K562 (cell line): ENCODE results near the gene USH2A. TPM values are rescaled to one million over a fixed set of nuclear protein-coding genes. Genes with fewer than 3 reads are reported as not detected.

ENCODE experiments used
- ASH1L ChIP-seq: fragments of 450-650 bp; IDR thresholded peaks from 2 replicates; pipeline ENCODE4 v1.6.1; 2018; ENCODE audit warnings: borderline replicate concordance, mild to moderate bottlenecking, low read depth; ENCODE audit not compliant: partially characterized antibody
- BACH1 ChIP-seq: fragments of 200-800 bp; sonication (Bioruptor generic); IDR thresholded peaks from 2 replicates; pipeline ENCODE4 v1.6.1; 2016; ENCODE audit warnings: missing genetic modification characterization, missing compliant biosample characterization
- CHD7 ChIP-seq: fragments of 200-600 bp; sonication (generic); IDR thresholded peaks from one replicate; pipeline ENCODE4 v1.6.1; 2012; ENCODE audit warnings: mild to moderate bottlenecking, low read depth, low read length, inconsistent platforms
- HMGN3 ChIP-seq: IDR thresholded peaks from 2 replicates; pipeline ENCODE4 v1.6.1; 2011; ENCODE audit warnings: borderline replicate concordance, low read depth, mild to moderate bottlenecking, mixed read lengths, low read length; ENCODE audit not compliant: insufficient read length; ENCODE audit errors: extremely low read depth
- HNRNPLL ChIP-seq: fragments of 200-400 bp; formaldehyde crosslinking; IDR thresholded peaks from 2 replicates; pipeline ENCODE4 v1.6.1; 2017; ENCODE audit warnings: low read length, low read depth, mild to moderate bottlenecking; ENCODE audit not compliant: poor library complexity, severe bottlenecking
- IRF9 ChIP-seq: fragments of 450-650 bp; IDR thresholded peaks from 2 replicates; pipeline ENCODE4 v1.6.1; 2016; ENCODE audit warnings: missing biosample characterization, missing genetic modification characterization
- PTTG1 ChIP-seq: fragments of 450-650 bp; IDR thresholded peaks from 2 replicates; pipeline ENCODE4 v1.6.1; 2016; ENCODE audit warnings: low read depth, mild to moderate bottlenecking, missing genetic modification characterization, missing compliant biosample characterization
- RB1 ChIP-seq: fragments of 450-650 bp; IDR thresholded peaks from 2 replicates; pipeline ENCODE4 v1.6.1; 2017; ENCODE audit warnings: low read depth, mild to moderate bottlenecking
- SAFB2 ChIP-seq: fragments of 200-400 bp; formaldehyde crosslinking; IDR thresholded peaks from 2 replicates; pipeline ENCODE4 v1.6.1; 2018; ENCODE audit warnings: borderline replicate concordance, low read length, low read depth, moderate library complexity; ENCODE audit not compliant: severe bottlenecking
- TCF7 ChIP-seq: sonication (generic); IDR thresholded peaks from 2 replicates; pipeline ENCODE4 v1.6.1; 2016; ENCODE audit warnings: antibody characterized with exemption, borderline replicate concordance
- polyA plus RNA-seq, 8 experiments: library from polyadenylated mRNA; depleted of rRNA in 4 of 8; stranded (reverse) in 5 of 8; unstranded in 3 of 8; fragments of >200 nt; fragmentation: Nextera tagmentation in 2 of 8; fragmentation: Illumina TruSeq in 1 of 8; extraction: Ambion mirVana in 2 of 8; extraction: Trizol in 1 of 8; gene quantifications; 2 replicates each; pipeline versions ENCODE4 v1.2.1 to v1.2.3, GENCODE V29; 2011 to 2014; ENCODE audit warnings: inconsistent platforms in 1 of 8, missing spikeins in 1 of 8
- total RNA-seq, 7 experiments: library from RNA; depleted of rRNA in 6 of 7; stranded (reverse); fragments of >200 nt in 6 of 7; fragmentation: Illumina TruSeq in 2 of 7; extraction: Trizol in 2 of 7; gene quantifications; 2 replicates each; pipeline versions ENCODE4 v1.2.1 to v1.2.3, GENCODE V29; 2011 to 2021; ENCODE audit warnings: low replicate concordance in 1 of 7
- TF ChIP-seq, protein P1 (sequence below), 2 experiments: fragments of 450-650 bp in 1 of 2; sonication (generic) in 1 of 2; formaldehyde crosslinking in 1 of 2; IDR thresholded peaks in 1 of 2; conservative IDR thresholded peaks in 1 of 2; 2 replicates each; pipeline versions ENCODE4 v1.6.1 to v1.8.1; 2016 to 2023; ENCODE audit warnings: mild to moderate bottlenecking in 2 of 2, moderate library complexity in 2 of 2, inconsistent platforms in 1 of 2, missing genetic modification reagents in 1 of 2
- TF ChIP-seq, protein P2 (sequence below): fragments of 450-650 bp; formaldehyde crosslinking; IDR thresholded peaks from 2 replicates; pipeline ENCODE4 v1.4.0; 2020; ENCODE audit warnings: mild to moderate bottlenecking, moderate library complexity

Gene USH2A
- total and polyA plus RNA-seq, 9 of the 15 experiments (the other 6 are each of a cell fraction or from before 2014, with no cell fraction given), result under 0.01 TPM; not detected in 7

DNA sequence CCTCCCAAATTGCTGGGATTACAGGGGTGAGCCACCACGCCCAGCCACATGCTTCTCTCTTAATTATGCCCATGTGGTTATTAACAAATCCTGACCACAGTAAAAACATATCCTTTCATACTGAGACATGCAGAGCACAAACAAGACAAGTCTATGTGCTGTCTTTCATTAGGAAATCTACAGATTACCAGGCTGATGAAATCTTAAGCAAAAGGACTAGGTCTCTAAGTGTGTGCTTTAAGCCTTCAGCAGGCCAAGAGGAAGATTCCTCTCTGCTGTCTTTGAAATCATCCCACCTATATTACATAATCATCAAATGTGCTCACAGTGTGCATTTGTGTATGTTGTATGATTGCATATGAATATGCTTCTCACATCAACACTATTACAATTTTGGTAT is 436.8 kb downstream of the USH2A start (continued):
- TF ChIP-seq CHD7 (no peak), IRF9 (tag) (no peak), HNRNPLL (no peak), TCF7 (no peak), PTTG1 (tag) (no peak), ASH1L (no peak), HMGN3 (no peak), RB1 (no peak), SAFB2 (no peak), BACH1 (no peak)
- TF ChIP-seq, protein P1, sequence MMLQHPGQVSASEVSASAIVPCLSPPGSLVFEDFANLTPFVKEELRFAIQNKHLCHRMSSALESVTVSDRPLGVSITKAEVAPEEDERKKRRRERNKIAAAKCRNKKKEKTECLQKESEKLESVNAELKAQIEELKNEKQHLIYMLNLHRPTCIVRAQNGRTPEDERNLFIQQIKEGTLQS (IDR thresholded peaks at IDR 0.05), result no peak
- TF ChIP-seq, protein P1 (CRISPR knock-in tag; conservative IDR thresholded peaks at IDR 0.05), result no peak
- TF ChIP-seq, protein P2, sequence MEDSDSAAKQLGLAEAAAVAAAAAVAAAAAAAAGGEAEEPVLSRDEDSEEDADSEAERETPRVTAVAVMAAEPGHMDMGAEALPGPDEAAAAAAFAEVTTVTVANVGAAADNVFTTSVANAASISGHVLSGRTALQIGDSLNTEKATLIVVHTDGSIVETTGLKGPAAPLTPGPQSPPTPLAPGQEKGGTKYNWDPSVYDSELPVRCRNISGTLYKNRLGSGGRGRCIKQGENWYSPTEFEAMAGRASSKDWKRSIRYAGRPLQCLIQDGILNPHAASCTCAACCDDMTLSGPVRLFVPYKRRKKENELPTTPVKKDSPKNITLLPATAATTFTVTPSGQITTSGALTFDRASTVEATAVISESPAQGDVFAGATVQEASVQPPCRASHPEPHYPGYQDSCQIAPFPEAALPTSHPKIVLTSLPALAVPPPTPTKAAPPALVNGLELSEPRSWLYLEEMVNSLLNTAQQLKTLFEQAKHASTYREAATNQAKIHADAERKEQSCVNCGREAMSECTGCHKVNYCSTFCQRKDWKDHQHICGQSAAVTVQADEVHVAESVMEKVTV (CRISPR knock-in tag), result no peak
